NCI-H2107 (cell line): ENCODE measurements around the gene SH3RF2.

Experiments used
- DNase-seq: peaks from one replicate; lab custom pipeline; 2025; lab: John Stamatoyannopoulos, UW

Gene SH3RF2

GRCh38 chr5:145921211-145921610 lies 15.2 kb upstream of the SH3RF2 start:
- no peak for DNase-seq

GRCh38 chr5:145922059-145922458 lies 14.3 kb upstream of the SH3RF2 start:
- DNase-seq = no peak

DNA sequence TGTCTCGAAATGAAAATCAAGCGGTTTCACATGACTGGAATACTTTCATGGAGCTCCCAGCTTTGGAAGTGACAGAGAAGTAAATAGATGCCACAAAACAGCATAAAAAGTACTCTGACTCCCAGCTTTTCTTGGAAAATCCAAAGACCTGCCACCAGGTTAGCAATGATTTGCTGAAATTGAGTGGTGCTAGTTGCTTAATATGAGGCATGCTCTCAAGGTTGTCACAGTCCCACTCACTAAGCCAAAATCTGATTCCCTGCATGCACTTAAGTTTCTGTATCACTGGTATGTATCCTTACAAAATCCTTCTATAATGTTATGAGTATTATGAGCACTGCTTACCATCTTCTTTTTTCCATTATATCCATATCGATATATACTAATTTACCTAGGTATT lies 13.0 kb upstream of the SH3RF2 start:
- DNase-seq = no peak

- DNase-seq = no peak
Observed at GRCh38 chr5:145924849-145925248, 11.5 kb upstream of the SH3RF2 start.

DNA sequence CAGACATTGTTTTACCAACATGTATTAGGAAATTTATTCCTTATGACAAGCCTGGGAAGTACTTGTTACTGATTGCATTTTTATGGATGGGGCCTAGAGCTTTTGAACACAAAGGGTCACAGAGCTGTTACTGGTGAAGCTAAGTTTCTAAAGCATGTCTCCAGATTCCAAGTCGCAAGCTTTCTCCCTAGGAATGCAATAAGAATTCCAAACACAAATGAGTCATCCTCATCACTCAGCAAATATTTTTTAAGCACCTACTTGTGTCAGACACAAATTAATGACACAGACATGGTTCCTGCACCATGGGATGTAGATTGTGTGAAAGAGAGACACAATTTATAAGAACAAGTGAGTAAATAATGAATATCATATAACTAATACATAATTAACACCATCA lies 11.0 kb upstream of the SH3RF2 start:
- no peak for DNase-seq

DNA sequence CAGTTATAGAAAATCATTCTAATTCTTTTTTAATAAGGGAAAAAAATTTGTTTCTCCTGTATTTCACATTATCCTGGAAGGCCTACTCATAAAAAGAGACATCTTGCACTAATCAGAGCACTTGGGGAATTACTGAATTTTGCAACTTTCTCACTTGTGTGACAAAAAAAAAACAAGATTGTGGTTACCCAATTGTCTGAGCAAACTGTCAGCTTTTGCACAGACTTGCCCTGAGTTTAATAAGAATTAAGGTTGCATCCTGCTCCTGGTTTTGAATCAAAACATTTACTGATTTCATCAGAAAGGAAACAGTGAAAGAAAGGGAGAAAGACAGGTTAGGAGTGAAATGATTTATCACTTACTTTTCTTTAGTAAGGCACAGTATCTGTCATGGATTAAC lies 10.6 kb upstream of the SH3RF2 start:
- DNase-seq = no peak

- no peak for DNase-seq
Observed at GRCh38 chr5:145931718-145932117, 4.7 kb upstream of the SH3RF2 start.

GRCh38 chr5:145934276-145934675 lies 2.1 kb upstream of the SH3RF2 start:
- no peak for DNase-seq

DNA sequence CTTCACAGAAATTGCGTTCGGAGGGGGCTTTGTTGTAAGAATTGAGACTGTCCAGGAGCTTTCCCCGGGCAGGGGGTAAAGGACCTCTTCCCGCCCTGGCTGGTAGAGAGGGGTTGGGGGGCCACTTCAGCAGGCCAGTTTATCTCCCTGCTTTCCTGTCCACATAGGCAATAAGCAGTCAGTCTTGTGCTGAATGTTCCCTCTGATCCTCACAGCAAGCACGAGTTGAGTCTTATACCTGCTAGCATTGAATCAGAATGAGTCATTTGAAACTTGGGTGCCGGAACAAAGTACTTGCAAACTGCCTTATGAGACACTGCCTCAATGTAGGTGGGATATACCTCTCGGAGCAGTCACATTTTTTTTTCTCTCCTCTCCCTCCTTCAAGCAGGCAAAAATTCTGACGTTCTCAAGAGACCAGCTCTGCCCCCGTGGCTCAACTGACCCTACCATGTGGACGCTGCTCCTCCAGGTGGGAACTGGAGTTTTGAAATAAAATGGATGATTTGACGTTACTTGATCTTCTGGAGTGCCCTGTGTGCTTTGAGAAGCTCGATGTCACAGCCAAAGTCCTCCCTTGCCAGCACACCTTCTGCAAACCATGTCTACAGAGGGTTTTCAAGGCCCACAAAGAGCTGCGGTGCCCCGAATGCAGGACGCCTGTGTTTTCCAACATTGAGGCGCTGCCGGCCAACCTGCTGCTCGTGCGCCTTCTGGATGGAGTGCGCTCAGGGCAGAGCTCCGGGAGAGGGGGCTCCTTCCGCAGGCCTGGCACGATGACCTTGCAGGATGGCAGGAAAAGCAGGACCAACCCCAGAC lies 1.3 kb downstream of the SH3RF2 start:
- DNase-seq = no peak

DNA sequence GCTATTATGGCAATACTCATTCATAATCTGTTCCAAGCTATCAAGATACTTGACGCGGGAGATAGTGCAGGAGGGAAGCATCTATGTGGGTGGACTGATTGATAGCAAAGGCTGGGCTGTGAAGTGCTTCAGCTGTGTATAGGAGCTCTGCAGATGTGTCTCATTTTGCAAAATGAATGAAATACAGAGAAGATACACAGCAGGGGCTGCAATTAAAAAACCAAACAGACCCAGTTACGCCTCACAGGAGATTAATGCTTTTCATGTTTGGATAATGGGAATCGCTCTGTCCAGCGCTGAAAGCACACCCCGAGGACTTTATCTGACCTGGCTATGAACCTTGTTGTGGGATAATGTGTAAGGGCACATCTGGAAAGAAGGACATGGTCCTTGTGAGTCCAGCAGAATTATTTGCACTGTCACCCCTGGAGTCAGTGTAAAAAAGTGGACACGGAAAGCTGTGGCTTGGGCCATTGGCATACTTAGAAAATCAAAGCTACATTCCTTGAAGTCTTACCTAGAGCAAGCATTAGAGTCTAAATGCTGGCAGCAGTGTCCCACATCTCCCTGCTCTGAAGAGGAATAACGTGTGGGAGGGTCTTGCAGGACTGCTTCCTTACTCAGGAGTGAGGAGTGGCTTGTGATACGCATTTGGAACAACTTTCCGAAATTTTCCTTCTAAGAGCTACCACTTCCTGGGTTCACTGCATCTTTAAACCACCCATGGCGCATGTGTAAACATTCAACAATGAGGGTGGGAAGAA lies 2.6 kb downstream of the SH3RF2 start:
- no peak for DNase-seq

- no peak for DNase-seq
Observed at GRCh38 chr5:145939540-145940065, 3.2 kb downstream of the SH3RF2 start.

GRCh38 chr5:145941096-145941447 lies 4.7 kb downstream of the SH3RF2 start:
- DNase-seq = no peak

DNA sequence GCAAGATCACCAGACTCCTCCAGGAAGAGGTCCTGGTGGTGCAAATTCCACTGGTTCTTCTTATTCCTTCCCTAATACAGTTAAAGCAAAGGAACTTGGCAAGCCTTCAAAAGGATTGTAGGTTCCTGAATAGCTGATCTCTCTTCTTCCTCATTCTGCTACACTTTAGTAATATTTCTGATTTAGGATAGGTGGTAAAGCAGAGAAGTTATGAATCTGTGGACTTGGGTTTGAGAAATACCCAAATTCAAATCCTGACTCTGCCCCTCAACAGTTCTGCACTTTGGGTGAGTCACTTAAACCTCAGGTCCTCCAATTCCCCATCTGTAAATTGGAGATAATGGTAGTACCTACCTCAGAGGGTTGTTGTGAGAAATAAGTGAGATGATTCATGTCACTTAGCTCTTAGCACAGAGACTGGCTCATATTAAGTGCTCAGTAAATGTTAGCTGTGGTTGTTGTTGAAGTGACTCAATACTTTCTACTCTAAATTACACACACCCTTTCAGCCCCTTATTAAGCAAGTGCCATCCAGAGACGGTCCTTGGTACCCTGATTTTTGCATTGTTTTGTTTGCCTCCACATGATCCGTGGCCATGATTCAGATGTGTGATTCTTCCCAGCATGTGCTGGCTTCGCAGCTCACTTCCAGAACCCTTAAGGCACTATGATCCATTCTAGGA lies 5.2 kb downstream of the SH3RF2 start:
- DNase-seq = no peak

DNA sequence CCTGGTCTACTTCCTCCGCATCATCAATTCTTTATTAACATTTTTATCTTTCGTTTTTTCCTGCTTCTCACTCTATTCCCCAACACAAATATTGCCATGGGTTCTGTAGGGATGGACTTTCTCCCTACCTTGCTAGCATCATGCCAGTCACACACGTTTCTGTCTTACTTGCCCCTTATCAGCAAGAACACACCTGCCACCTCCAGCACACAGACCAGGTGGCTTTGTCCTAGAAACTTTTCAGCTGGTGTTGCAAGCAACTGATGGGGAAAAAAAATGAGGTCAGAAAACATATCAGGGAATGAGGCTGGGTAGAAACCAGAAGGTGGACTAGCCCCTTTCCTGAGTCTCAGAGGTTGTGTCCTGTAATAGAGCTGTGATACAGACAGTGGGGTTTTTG lies 5.8 kb downstream of the SH3RF2 start:
- DNase-seq = no peak

DNA sequence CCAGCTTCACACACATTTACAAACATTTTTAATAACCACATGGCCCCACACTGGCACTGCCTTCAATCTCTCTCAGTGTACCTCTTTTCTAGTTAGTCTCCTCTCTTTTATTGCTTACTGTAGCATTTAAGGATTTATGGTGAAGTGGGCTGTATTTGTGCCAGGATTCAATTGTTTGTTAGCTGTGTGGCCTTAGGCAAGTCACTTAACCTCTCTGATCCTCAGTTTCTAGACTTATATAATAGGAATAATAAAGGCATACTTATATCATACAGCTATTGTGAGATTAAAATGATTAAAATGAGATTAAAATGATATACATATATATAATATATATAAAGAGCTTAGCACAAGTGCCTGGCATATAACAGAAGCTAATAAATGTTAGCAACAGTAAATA lies 6.4 kb downstream of the SH3RF2 start:
- DNase-seq = no peak

- no peak for DNase-seq
Observed at GRCh38 chr5:145943674-145944121, 7.3 kb downstream of the SH3RF2 start.

DNA sequence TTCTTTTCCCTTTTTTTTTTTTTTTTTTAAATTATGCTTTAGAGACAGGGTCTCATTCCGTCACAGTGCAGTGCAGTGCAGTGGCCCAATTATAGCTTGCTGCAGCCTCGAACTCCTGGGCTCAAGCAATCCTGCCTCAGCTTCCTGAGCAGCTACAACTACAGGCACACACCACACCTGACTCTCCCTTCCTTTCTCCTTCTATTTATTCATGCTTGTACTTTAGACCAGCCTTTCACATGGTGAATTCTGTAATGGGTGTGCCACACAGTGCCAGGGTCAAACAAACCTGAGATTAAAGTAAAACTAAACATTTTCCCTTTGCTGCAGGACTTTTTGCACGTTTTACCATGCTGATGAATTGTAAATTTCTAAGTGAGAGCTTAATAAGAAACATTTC lies 8.0 kb downstream of the SH3RF2 start:
- no peak for DNase-seq

DNA sequence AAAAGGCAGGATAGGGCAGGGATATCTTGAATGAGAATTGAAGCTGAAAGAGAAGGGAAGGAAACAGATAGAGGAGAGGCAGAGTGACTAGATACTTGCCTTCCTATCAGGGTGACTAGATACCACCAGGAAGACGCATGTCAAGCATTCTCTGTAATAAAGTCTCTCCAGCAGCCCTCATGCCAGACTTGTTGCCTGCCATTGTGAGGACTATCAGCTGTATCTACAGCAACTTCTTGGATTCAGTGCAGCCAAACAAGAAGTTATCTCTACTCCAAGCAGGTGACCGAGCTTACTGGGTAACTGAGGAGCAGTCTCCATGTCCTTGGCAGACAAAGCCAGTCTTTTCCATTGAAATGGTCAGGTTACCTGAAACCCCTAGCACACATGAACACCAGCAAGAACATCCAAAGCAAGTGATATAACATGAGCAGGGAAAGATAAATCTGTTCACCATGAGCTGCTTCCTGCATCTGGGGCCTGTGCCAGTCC lies 9.3 kb downstream of the SH3RF2 start:
- DNase-seq = no peak

DNA sequence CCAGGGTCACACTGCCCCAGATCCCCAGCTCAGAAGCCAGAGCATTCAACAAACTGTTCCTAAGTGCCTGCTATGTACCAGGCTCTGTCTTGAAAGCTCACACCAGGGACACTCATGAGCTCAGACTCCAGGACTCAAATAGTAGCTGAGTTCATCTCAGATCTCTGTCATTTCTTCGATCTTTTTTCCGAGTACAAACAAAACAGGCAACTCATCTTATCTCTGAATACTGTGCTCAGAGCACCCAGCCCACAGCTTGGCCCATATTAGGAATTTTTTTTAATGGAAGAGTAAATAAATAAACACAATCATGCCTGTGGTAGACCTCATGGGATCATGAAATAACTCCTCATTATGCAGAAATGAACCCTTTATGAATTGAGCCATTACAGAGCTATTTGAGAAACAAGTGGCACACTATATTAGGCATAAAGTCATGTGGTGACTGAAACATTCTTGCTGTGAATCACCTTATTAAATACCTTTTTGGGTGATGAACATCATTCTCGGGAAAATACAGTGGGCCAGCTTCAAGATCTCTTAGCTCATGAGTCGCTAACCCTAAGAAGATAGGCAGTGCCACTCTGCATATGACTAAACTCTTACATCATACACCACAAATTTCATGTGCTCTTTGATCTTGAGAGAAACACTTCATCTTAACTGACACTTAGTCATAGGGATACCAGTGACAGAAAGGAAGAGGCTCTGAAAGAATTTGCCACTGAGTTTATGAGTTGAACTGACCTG lies 9.9 kb downstream of the SH3RF2 start:
- DNase-seq = no peak

DNA sequence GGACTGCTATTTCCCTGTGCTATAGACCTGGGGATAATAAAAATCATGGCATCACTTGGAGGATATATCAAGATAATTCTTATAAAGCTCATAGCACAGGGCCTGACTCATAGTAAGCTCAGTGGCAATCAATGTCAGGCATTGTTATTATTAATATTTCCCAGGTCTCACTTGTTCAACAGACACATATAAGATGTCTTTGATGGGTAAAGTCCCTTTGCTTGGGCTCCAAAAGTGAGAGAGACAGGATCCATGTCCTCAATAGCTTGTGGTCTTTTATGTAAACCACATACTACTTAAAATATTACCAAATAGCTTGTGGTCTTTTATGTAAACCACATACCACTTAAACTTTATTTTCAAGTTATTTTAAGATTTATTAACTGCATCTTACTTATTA lies 11.2 kb downstream of the SH3RF2 start:
- no peak for DNase-seq

DNA sequence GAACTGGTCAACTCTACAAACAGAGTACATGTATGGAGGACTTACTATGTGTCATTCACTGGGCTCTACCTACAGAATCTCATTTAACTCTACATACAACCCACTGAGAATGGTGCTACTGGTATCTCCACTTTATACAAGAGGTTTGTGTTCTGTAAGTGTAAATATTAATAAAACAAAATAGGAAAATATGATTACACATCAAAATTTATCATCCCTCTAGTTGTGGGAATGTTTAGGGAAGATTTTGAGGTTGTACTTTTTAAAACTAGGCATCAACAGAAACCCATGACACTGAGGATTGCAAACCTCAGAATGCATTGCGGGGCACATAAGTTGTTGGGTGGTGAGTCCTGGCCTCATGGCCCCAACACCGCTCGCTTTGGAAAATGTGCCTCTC lies 11.7 kb downstream of the SH3RF2 start:
- DNase-seq = no peak

- DNase-seq = no peak
Observed at GRCh38 chr5:145948921-145949320, 12.5 kb downstream of the SH3RF2 start.
